ENCODE measurements around the gene GALNTL6.

GALNTL6 gene

DNA sequence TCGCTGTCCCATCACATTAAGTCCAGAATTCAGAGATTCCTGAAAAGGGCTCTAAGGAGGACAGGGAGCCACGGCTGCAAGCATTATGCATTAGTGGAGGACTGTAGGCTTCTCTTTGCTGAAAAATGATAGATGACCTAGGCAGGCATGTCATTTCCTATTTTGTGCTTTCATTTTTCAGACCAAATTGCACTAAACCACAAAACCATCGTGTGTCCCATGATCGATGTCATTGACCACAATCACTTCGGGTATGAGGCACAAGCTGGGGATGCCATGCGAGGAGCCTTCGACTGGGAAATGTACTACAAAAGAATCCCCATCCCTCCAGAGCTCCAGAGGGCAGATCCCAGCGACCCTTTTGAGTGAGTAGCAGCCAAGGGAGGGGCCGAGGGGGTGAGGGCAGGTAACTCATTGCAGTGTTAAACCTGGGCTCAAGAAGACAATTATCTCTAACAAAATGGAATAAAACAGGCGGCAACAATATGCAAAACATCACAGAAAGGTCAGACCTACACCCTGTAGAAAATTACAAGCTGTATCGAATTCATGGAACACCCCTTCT lies 1000.2 kb downstream of the GALNTL6 start:
- no peak for DNase-seq (ENCODE audit: extremely low read depth, low read depth)
- TF ChIP-seq, protein P1, sequence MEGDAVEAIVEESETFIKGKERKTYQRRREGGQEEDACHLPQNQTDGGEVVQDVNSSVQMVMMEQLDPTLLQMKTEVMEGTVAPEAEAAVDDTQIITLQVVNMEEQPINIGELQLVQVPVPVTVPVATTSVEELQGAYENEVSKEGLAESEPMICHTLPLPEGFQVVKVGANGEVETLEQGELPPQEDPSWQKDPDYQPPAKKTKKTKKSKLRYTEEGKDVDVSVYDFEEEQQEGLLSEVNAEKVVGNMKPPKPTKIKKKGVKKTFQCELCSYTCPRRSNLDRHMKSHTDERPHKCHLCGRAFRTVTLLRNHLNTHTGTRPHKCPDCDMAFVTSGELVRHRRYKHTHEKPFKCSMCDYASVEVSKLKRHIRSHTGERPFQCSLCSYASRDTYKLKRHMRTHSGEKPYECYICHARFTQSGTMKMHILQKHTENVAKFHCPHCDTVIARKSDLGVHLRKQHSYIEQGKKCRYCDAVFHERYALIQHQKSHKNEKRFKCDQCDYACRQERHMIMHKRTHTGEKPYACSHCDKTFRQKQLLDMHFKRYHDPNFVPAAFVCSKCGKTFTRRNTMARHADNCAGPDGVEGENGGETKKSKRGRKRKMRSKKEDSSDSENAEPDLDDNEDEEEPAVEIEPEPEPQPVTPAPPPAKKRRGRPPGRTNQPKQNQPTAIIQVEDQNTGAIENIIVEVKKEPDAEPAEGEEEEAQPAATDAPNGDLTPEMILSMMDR (IDR thresholded peaks at IDR 0.05; ENCODE audit: low read depth, low read length): no peak

DNA sequence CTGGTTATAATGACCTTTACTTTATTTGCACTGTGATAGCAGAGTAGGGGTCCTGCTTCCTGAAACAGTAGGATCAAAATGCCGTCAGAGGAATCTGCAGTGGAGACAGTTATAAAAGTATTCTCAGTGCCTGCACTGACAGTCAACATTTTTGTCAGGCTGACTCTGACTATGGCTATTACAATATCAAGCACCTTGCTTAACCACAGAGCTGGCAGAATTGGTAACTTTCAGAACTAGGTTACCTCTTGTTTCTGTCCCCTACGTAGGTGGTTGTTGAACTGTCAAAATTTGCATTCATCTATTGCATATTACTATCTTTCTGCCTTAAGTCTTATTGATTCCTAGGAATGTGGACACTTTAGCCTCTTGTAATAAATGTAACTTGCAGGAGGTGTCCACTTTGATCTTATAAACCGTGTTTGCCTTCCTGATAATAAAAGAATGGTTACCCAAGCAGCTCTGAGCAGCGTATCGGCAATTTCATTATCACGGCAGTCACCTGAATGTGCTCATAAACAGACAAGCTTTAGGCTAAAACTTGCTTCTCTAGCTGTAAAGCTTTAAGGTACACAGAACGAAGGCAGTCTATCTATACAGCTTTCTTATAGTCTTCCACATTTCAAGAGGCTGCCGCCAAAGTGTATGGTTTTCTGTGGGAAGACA lies 1002.4 kb downstream of the GALNTL6 start:
- TF ChIP-seq, protein P1 (IDR thresholded peaks at IDR 0.05; ENCODE audit: low read depth, low read length): no peak
- DNase-seq (ENCODE audit: extremely low read depth, low read depth): no peak

DNA sequence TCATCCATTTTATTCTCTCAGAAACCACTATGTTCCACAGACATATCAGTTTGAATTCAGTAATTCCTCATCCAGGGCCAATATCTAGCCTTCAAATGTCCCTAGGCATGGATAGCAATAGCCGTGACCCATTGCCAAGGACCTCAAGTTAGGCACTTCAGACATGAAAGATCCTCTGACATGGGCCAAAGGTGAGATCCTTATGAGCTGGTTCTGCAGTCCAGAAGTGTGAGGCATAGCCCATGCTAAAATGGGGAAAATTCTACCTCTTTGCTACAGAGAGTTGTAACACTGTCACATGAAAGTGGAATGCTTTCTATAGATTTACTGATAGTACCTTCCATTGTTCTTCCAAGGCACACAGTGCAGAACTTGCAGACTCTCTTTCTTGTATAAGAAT lies 1005.7 kb downstream of the GALNTL6 start:
- DNase-seq (ENCODE audit: extremely low read depth, low read depth): no peak
- TF ChIP-seq, protein P1 (IDR thresholded peaks at IDR 0.05; ENCODE audit: low read depth, low read length): no peak

DNA sequence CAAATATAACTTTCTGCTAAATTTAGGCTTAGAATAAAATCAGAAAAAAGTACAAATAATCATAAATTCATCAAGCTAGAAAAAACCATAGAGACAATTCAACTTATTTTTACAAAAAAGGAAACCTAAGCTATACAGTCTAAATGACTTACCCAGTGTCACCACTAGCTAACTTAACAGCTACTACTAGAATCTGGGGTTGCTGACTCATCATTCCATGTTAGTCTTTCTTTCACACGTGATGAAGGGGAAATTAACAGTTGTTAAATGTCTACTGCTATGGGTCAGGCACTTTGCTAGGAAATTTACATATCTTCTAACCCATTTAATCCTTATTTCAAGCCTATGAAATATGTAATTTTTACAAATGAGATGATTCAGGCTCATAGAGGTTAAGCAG lies 1006.1 kb downstream of the GALNTL6 start:
- TF ChIP-seq, protein P1 (IDR thresholded peaks at IDR 0.05; ENCODE audit: low read depth, low read length): no peak
- no peak for DNase-seq (ENCODE audit: extremely low read depth, low read depth)

DNA sequence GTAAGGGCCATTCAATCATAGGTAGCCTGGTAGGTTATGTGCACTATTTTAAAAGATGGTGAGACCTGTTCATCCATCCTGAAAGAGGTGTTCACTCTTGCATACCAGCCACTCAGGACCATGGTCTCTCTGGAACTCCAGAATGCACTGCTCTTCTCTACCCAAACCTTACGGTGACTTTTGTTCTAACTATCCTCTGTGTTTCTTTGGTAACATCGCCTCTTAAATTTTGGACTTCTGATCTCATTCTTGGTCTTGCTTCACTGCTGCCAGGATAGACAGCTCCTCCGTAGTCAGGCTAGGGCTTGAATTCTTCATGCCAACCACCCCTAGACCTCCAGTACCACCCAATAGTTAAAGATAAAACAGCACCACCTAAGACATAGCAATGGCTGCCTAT lies 1009.1 kb downstream of the GALNTL6 start:
- TF ChIP-seq, protein P1 (IDR thresholded peaks at IDR 0.05; ENCODE audit: low read depth, low read length): no peak
- no peak for DNase-seq (ENCODE audit: extremely low read depth, low read depth)

DNA sequence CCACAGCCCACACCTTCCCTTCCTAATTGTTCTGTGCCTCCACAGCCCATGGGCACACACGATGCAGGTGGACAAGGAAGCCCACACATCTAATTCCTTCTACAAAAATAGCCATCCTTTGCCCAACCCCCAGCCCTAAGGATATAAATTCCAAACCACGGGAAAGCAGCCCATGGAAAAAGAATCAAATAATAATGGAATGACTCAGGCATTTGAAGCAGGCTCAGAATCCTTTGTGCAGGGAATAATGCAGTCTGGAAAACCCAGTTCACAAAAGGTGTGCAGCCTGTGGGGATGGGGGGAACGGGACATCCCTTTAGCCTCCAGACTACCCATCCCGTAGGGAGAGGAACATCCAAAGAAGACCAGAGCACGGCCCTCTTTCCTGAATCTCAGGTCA lies 1013.1 kb downstream of the GALNTL6 start:
- DNase-seq (ENCODE audit: extremely low read depth, low read depth): no peak
- TF ChIP-seq, protein P1 (IDR thresholded peaks at IDR 0.05; ENCODE audit: low read depth, low read length): no peak

DNA sequence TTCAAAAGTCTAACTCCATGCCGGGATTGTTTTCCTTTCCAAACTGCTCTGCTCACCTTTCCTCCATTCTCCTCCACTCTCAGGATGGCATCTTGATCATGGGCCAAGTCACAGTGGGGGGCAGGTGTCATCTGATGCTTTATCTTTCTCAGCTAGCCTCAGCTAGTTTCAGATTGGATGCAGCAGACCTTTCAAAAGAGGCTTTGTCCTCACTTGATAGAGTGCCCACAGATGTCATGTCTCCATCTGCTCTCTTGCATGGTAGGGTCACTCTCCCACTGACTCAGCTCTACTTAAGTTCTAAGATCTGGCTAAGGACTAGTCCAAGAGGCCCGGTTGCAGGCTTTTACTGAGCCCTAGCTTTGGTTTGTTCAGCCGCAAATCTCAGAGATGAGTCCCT lies 1013.7 kb downstream of the GALNTL6 start:
- DNase-seq (ENCODE audit: extremely low read depth, low read depth): no peak
- TF ChIP-seq, protein P1 (IDR thresholded peaks at IDR 0.05; ENCODE audit: low read depth, low read length): no peak

Measured in AG09319 (cell line).